Nephron (organoid): ENCODE data around the gene NAPA.

Experiments
- H3K27ac Mint-ChIP-seq, 3 experiments: 2 replicates each; pipeline ENCODE4 v1.8.0; 2020; ENCODE audit warnings: mixed read lengths in 3 of 3, mild to moderate bottlenecking in 2 of 3, moderate library complexity in 1 of 3
- H3K27me3 Mint-ChIP-seq: 2 replicates; pipeline ENCODE4 v1.8.0; 2021; ENCODE audit warnings: low read depth, mild to moderate bottlenecking, moderate library complexity, mixed read lengths
- H3K36me3 Mint-ChIP-seq: 2 replicates; pipeline ENCODE4 v1.8.0; 2020; ENCODE audit warnings: low read depth, mixed read lengths
- H3K4me1 Mint-ChIP-seq: 2 replicates; pipeline ENCODE4 v1.8.0; 2020; ENCODE audit warnings: mixed read lengths
- H3K4me3 Mint-ChIP-seq, 3 experiments: 2 replicates each; pipeline ENCODE4 v1.8.0; 2020; ENCODE audit warnings: mild to moderate bottlenecking in 3 of 3, mixed read lengths in 3 of 3, moderate library complexity in 2 of 3
- H3K9me3 Mint-ChIP-seq: 2 replicates; pipeline ENCODE4 v1.8.0; 2020; ENCODE audit warnings: mixed read lengths
- TF ChIP-seq, protein P1 (sequence below), 3 experiments: fragments of 200-600 bp; sonication (generic); IDR thresholded peaks; one replicate each; pipeline ENCODE4 v1.5.0; 2021; ENCODE audit warnings: antibody characterized with exemption in 3 of 3; ENCODE audit not compliant: unreplicated experiment in 3 of 3

The NAPA gene

DNA sequence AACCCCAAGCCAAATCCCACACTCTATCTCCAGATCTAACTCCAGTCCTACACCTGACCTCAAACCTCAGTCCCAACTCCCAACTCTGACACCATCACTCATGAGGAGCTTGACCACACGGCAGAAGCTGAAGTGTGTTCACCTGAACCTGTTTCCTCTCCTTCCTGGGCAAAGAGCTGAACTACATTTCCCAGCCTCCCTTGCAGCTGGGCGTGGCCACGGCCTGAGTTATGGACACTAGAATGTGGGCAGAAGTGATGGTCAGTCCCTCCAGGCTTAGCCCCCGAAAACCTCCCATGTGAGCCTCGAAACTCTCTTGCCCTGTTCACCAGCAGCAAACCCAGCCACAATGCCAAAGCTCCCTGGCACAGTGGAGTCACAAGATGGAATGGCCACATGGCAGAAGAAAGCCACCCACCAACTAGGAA, 76.1 kb downstream of the NAPA start:
- Mint-ChIP-seq H3K27me3 (peaks cover 66% of the 10 kb centered on the region), H3K36me3 (no peaks in the 10 kb centered on the region), H3K27ac (no peak overlapping the region), H3K4me1 (no peaks in the 10 kb centered on the region), H3K4me3 (no peak overlapping the region), H3K9me3 (no peaks in the 10 kb centered on the region)
- TF ChIP-seq, protein P1, sequence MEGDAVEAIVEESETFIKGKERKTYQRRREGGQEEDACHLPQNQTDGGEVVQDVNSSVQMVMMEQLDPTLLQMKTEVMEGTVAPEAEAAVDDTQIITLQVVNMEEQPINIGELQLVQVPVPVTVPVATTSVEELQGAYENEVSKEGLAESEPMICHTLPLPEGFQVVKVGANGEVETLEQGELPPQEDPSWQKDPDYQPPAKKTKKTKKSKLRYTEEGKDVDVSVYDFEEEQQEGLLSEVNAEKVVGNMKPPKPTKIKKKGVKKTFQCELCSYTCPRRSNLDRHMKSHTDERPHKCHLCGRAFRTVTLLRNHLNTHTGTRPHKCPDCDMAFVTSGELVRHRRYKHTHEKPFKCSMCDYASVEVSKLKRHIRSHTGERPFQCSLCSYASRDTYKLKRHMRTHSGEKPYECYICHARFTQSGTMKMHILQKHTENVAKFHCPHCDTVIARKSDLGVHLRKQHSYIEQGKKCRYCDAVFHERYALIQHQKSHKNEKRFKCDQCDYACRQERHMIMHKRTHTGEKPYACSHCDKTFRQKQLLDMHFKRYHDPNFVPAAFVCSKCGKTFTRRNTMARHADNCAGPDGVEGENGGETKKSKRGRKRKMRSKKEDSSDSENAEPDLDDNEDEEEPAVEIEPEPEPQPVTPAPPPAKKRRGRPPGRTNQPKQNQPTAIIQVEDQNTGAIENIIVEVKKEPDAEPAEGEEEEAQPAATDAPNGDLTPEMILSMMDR (IDR thresholded peaks at IDR 0.05; ENCODE audit: unreplicated experiment in 3 of 3) = no peak
